K562 (cell line): ENCODE results near the gene ARID3C. TPM values are rescaled to one million over a fixed set of nuclear protein-coding genes. Genes with fewer than 3 reads are reported as not detected.

Experiments
- ATF7 ChIP-seq: fragments of 450-650 bp; IDR thresholded peaks from 2 replicates; pipeline ENCODE4 v1.7.1; 2014; ENCODE audit warnings: mild to moderate bottlenecking, moderate library complexity
- IRF2 ChIP-seq: sonication (generic); formaldehyde crosslinking; IDR thresholded peaks from 2 replicates; pipeline ENCODE4 v1.8.1; 2022; ENCODE audit warnings: mild to moderate bottlenecking, missing genetic modification reagents
- JUND ChIP-seq, 2 experiments: IDR thresholded peaks; 2 replicates in 1 of 2; 3 replicates in 1 of 2; pipeline ENCODE4 v1.6.1; 2011; ENCODE audit warnings: borderline replicate concordance in 2 of 2, low read depth in 2 of 2, low read length in 2 of 2, improper control_type of control experiment in 1 of 2, missing biosample characterization in 1 of 2, missing genetic modification characterization in 1 of 2, missing genetic modification reagents in 1 of 2
- KDM2B ChIP-seq: fragments of 250-450 bp; sonication (Bioruptor Pico); IDR thresholded peaks from 2 replicates; pipeline ENCODE4 v1.8.0; 2021; ENCODE audit warnings: mild to moderate bottlenecking, moderate library complexity
- PHF21A ChIP-seq: fragments of 450-650 bp; IDR thresholded peaks from 2 replicates; pipeline ENCODE4 v1.6.1; 2017; ENCODE audit warnings: low read depth, borderline replicate concordance
- PML ChIP-seq: IDR thresholded peaks from 2 replicates; pipeline ENCODE4 v1.6.1; 2012; ENCODE audit warnings: low read length, inconsistent platforms
- TRIM28 ChIP-seq: fragments of 450-650 bp; IDR thresholded peaks from 2 replicates; pipeline ENCODE4 v1.6.1; 2017
- polyA plus RNA-seq, 8 experiments: library from polyadenylated mRNA; depleted of rRNA in 4 of 8; stranded (reverse) in 5 of 8; unstranded in 3 of 8; fragments of >200 nt; fragmentation: Nextera tagmentation in 2 of 8; fragmentation: Illumina TruSeq in 1 of 8; extraction: Ambion mirVana in 2 of 8; extraction: Trizol in 1 of 8; gene quantifications; 2 replicates each; pipeline versions ENCODE4 v1.2.1 to v1.2.3, GENCODE V29; 2011 to 2014; ENCODE audit warnings: inconsistent platforms in 1 of 8, missing spikeins in 1 of 8
- total RNA-seq, 7 experiments: library from RNA; depleted of rRNA in 6 of 7; stranded (reverse); fragments of >200 nt in 6 of 7; fragmentation: Illumina TruSeq in 2 of 7; extraction: Trizol in 2 of 7; gene quantifications; 2 replicates each; pipeline versions ENCODE4 v1.2.1 to v1.2.3, GENCODE V29; 2011 to 2021; ENCODE audit warnings: low replicate concordance in 1 of 7
- TF ChIP-seq, protein P1 (sequence below), 2 experiments: fragments of 450-650 bp; IDR thresholded peaks; 2 replicates each; pipeline ENCODE4 v1.6.1; 2016; ENCODE audit warnings: mild to moderate bottlenecking in 2 of 2, borderline replicate concordance in 1 of 2, low read depth in 1 of 2, moderate library complexity in 1 of 2
- TF ChIP-seq, protein P2 (sequence below): fragments of 250-450 bp; sonication (Bioruptor Pico); IDR thresholded peaks from 2 replicates; pipeline ENCODE4 v1.8.0; 2022; ENCODE audit warnings: inconsistent platforms
- TF ChIP-seq, protein P3 (sequence below), 3 experiments: IDR thresholded peaks in 2 of 3; conservative IDR thresholded peaks in 1 of 3; 2 replicates each; pipeline ENCODE4 v1.5.1; 2011 to 2012; ENCODE audit warnings: low read length in 3 of 3, mild to moderate bottlenecking in 3 of 3, control low read depth in 2 of 3, improper control_type of control experiment in 1 of 3, inconsistent platforms in 1 of 3, low read depth in 1 of 3, mixed read lengths in 1 of 3, moderate library complexity in 1 of 3; ENCODE audit not compliant: insufficient read depth in 2 of 3
- TF ChIP-seq, protein P4 (sequence below): fragments of 250-450 bp; sonication (Bioruptor Pico); IDR thresholded peaks from 2 replicates; pipeline ENCODE4 v1.8.0; 2022; ENCODE audit warnings: moderate library complexity, mild to moderate bottlenecking, inconsistent platforms

Gene ARID3C
- total and polyA plus RNA-seq, 9 of the 15 experiments (the other 6 are each of a cell fraction or from before 2014, with no cell fraction given): not detected

DNA sequence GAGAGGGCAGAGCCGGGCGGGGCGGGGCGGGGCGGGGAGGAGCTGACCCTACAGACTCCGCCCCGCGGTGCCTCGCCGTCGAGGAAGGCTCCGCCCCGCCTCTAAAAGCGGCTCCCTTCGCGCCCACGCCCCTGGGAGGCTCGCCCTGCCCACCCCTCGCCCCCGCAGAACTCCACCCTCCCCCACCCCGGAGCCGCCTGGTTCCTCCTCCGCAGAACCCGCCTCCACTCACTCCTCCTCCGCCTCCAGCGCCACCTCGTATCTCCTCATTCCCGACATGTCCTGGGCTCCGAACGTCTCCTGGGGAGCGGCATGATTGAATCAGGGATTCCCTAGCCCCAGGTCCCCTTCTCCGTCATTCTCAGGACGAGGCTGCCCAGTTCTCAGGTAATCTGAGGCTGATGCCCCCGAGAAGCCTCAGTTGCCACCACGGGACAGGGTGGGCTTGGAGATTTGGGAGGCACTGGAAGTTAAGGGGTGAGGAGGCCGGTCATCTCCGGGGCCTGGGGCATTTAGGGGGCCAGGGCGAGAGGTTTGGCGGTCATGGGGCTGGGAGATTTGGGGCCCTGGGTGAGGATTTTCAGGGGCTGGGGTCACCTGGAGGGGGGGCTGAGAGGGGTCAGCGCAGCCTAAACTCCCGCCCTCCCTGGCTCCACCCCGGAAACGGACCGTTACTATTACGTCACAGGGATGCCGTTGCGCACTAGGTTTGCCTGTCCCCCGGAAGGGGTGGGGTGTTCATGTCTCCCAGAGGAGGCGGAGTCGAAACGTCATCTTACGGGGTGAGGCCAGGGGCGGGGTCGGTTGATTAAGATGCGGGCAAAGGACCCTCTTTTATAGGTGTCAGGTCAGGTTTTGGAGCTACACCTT lies 36.8 kb upstream of the ARID3C start (continued):
- TF ChIP-seq, protein P1, sequence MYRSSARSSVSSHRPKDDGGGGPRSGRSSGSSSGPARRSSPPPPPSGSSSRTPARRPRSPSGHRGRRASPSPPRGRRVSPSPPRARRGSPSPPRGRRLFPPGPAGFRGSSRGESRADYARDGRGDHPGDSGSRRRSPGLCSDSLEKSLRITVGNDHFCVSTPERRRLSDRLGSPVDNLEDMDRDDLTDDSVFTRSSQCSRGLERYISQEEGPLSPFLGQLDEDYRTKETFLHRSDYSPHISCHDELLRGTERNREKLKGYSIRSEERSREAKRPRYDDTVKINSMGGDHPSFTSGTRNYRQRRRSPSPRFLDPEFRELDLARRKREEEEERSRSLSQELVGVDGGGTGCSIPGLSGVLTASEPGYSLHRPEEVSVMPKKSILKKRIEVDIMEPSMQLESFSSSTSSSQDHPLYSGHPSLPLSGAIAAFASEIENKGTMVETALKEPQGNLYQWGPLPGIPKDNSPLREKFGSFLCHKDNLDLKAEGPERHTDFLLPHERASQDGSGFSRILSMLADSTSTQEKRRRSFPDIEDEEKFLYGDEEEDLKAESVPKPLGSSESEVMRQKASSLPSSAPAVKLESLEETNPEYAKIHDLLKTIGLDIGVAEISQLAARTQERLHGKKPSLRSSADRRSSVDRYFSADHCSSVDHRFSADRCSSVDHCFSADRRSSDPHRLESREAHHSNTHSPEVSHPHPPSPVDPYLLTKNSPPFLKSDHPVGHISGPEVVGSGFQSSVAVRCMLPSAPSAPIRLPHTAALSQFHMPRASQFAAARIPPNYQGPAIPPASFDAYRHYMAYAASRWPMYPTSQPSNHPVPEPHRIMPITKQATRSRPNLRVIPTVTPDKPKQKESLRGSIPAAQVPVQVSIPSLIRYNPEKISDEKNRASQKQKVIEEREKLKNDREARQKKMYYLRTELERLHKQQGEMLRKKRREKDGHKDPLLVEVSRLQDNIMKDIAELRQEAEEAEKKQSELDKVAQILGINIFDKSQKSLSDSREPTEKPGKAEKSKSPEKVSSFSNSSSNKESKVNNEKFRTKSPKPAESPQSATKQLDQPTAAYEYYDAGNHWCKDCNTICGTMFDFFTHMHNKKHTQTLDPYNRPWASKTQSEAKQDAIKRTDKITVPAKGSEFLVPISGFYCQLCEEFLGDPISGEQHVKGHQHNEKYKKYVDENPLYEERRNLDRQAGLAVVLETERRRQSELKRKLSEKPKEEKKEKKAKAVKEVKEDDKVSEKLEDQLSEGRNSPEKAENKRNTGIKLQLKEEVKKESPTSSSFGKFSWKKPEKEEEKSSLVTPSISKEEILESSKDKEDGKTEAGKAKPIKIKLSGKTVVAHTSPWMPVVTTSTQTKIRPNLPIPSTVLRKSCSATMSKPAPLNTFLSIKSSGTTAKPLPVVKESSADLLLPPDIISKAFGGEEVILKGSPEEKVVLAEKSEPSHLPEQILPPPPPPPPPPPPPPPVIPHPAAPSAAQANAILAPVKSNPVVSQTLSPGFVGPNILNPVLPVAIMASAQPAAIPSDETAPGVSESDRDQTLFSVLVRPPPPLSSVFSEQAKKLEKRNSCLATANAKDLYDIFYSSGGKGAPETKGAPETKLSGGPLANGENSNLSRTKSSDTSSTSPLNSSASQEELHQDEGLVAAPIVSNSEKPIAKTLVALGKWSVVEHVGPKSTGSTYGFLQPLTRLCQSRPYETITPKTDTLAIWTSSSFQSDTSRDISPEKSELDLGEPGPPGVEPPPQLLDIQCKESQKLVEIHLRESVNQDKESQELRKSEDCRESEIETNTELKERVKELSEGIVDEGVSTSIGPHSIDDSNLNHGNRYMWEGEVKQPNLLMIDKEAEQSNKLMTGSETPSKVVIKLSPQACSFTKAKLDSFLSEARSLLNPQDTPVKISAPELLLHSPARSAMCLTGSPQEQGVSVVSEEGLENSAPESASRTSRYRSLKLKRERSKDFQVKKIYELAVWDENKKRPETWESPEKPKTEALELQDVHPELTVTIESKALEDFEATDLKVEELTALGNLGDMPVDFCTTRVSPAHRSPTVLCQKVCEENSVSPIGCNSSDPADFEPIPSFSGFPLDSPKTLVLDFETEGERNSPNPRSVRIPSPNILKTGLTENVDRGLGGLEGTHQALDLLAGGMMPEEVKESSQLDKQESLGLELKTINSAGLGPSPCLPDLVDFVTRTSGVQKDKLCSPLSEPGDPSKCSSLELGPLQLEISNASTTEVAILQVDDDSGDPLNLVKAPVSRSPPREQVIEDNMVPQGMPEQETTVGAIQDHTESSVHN (IDR thresholded peaks at IDR 0.05; ENCODE audit: borderline replicate concordance in 1 of 2, low read depth in 1 of 2): peak in 1 of 2 experiments; percentile 29; a peak in 1 of 4 replicates
- peak; percentile 74 for TF ChIP-seq PML
- TF ChIP-seq ATF7: peak; percentile 96
- TF ChIP-seq KDM2B (CRISPR knock-in tag): no peak
- TF ChIP-seq, protein P2, sequence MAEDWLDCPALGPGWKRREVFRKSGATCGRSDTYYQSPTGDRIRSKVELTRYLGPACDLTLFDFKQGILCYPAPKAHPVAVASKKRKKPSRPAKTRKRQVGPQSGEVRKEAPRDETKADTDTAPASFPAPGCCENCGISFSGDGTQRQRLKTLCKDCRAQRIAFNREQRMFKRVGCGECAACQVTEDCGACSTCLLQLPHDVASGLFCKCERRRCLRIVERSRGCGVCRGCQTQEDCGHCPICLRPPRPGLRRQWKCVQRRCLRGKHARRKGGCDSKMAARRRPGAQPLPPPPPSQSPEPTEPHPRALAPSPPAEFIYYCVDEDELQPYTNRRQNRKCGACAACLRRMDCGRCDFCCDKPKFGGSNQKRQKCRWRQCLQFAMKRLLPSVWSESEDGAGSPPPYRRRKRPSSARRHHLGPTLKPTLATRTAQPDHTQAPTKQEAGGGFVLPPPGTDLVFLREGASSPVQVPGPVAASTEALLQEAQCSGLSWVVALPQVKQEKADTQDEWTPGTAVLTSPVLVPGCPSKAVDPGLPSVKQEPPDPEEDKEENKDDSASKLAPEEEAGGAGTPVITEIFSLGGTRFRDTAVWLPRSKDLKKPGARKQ (CRISPR knock-in tag): no peak
- TF ChIP-seq TRIM28: 0 out of 2 replicates have a peak, but pooled peaks have one; percentile 26
- TF ChIP-seq, protein P3, sequence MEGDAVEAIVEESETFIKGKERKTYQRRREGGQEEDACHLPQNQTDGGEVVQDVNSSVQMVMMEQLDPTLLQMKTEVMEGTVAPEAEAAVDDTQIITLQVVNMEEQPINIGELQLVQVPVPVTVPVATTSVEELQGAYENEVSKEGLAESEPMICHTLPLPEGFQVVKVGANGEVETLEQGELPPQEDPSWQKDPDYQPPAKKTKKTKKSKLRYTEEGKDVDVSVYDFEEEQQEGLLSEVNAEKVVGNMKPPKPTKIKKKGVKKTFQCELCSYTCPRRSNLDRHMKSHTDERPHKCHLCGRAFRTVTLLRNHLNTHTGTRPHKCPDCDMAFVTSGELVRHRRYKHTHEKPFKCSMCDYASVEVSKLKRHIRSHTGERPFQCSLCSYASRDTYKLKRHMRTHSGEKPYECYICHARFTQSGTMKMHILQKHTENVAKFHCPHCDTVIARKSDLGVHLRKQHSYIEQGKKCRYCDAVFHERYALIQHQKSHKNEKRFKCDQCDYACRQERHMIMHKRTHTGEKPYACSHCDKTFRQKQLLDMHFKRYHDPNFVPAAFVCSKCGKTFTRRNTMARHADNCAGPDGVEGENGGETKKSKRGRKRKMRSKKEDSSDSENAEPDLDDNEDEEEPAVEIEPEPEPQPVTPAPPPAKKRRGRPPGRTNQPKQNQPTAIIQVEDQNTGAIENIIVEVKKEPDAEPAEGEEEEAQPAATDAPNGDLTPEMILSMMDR (IDR thresholded peaks at IDR 0.05 in 2 of 3, conservative IDR thresholded peaks at IDR 0.05 in 1 of 3; ENCODE audit: insufficient read depth in 2 of 3, low read depth in 1 of 3, low read length in 3 of 3): no peak
- TF ChIP-seq PHF21A: no peak
- TF ChIP-seq, protein P4, sequence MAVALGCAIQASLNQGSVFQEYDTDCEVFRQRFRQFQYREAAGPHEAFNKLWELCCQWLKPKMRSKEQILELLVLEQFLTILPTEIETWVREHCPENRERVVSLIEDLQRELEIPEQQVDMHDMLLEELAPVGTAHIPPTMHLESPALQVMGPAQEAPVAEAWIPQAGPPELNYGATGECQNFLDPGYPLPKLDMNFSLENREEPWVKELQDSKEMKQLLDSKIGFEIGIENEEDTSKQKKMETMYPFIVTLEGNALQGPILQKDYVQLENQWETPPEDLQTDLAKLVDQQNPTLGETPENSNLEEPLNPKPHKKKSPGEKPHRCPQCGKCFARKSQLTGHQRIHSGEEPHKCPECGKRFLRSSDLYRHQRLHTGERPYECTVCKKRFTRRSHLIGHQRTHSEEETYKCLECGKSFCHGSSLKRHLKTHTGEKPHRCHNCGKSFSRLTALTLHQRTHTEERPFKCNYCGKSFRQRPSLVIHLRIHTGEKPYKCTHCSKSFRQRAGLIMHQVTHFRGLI (CRISPR knock-in tag): no peak
- TF ChIP-seq IRF2: no peak
- TF ChIP-seq JUND (IDR thresholded peaks at IDR 0.05; ENCODE audit: borderline replicate concordance, low read depth, low read length): peak; percentile 77
- peak; percentile 31; the same call in 1 of the 3 replicates for TF ChIP-seq JUND (tag; IDR thresholded peaks at IDR 0.05; ENCODE audit: borderline replicate concordance, low read depth, low read length)
